K562 (cell line): Measurements from ENCODE around the gene BEST1.

Source experiments
- CTCF ChIP-seq, 3 experiments: IDR thresholded peaks in 2 of 3; conservative IDR thresholded peaks in 1 of 3; 2 replicates each; pipeline ENCODE4 v1.5.1; 2011 to 2012; ENCODE audit warnings: low read length in 3 of 3, mild to moderate bottlenecking in 3 of 3, control low read depth in 2 of 3, improper control_type of control experiment in 1 of 3, inconsistent platforms in 1 of 3, low read depth in 1 of 3, mixed read lengths in 1 of 3, moderate library complexity in 1 of 3; ENCODE audit not compliant: insufficient read depth in 2 of 3
- MAX ChIP-seq: sonication (generic); formaldehyde crosslinking; IDR thresholded peaks from 2 replicates; pipeline ENCODE4 v1.9.0; 2022; ENCODE audit warnings: mild to moderate bottlenecking, missing genetic modification reagents

- TF ChIP-seq CTCF (IDR thresholded peaks at IDR 0.05 in 2 of 3, conservative IDR thresholded peaks at IDR 0.05 in 1 of 3; ENCODE audit: insufficient read depth in 2 of 3, low read depth in 1 of 3, low read length in 3 of 3) (no peak), MAX (CRISPR knock-in tag) (peak; percentile 67)
Measured at GRCh38 chr11:61923166-61924063, 26.7 kb upstream of the BEST1 start.
